ENCODE results near the gene STXBP2. TPM values are rescaled to one million over a fixed set of nuclear protein-coding genes. Genes with fewer than 3 reads are reported as not detected.
A peak's percentile ranks its signal among the peaks of the same experiment; 100 is the strongest.

The STXBP2 gene
- total RNA-seq, 1 experiment from 2014 or later, result 133 TPM

GRCh38 chr19:7635670-7636069 is 1.2 kb upstream of the STXBP2 start:
- Histone ChIP-seq H3K4me3 (ENCODE audit: low read length) (no peak overlapping the region), H3K4me1 (ENCODE audit: insufficient read depth, low read length) (peaks cover 6% of the 10 kb centered on the region), H3K36me3 (ENCODE audit: low read depth, low read length) (no peaks in the 10 kb centered on the region; the same call in 1 of the 2 replicates), H3K9ac (ENCODE audit: low read length) (no peak overlapping the region), H4K20me1 (ENCODE audit: low read length) (no peaks in the 10 kb centered on the region), H3K9me2 (replicated peaks; ENCODE audit: low read length) (no peaks in the 10 kb centered on the region), H3K27me3 (ENCODE audit: low read length) (no peaks in the 10 kb centered on the region), H3K79me2 (ENCODE audit: low read length) (peaks cover 36% of the 10 kb centered on the region), H3K9me3 (ENCODE audit: low read length) (no peaks in the 10 kb centered on the region), H2AFZ (ENCODE audit: low read length) (no peak overlapping the region), H3F3A (ENCODE audit: low read length, unreplicated experiment) (no peaks in the 10 kb centered on the region), H3K27ac (ENCODE audit: low read length) (no peak overlapping the region), H3K4me2 (ENCODE audit: low read length) (no peak overlapping the region)
- POLR2A ChIA-PET (ENCODE audit: unreplicated experiment), result no interaction called here
- TF ChIP-seq EZH2 (IDR thresholded peaks at IDR 0.05; ENCODE audit: low read length, unreplicated experiment) (no peak), EZH2phosphoT487 (IDR thresholded peaks at IDR 0.05; ENCODE audit: borderline replicate concordance, low read length) (no peak), CTCF (conservative IDR thresholded peaks at IDR 0.05; ENCODE audit: low read depth, low read length) (no peak)
- ATAC-seq, result no peak
- intact Hi-C loops (cut with micrococcal nuclease), result no loop called here
- no TSS peak for BruUV-seq (replicated peaks)
- CTCF ChIA-PET, result no interaction called here
- DNase-seq, result no peak

GRCh38 chr19:7636317-7636690 is 606 bp upstream of the STXBP2 start:
- H4K20me1 ChIP-seq (ENCODE audit: low read length), result no peaks in the 10 kb centered on the region
- no peaks in the 10 kb centered on the region for H3K9me2 ChIP-seq (replicated peaks; ENCODE audit: low read length)
- no peak overlapping the region for H3K9ac ChIP-seq (ENCODE audit: low read length)
- H3K4me1 ChIP-seq (ENCODE audit: insufficient read depth, low read length), result peaks cover 3% of the 10 kb centered on the region; the same call in 1 of the 2 replicates
- ChIA-PET POLR2A (ENCODE audit: unreplicated experiment) (no interaction called here), CTCF (no interaction called here)
- H3K9me3 ChIP-seq (ENCODE audit: low read length), result no peaks in the 10 kb centered on the region
- H2AFZ ChIP-seq (ENCODE audit: low read length), result peak overlapping the region; percentile 58
- no peak for ATAC-seq
- BruUV-seq (replicated peaks), result no TSS peak
- no peak for TF ChIP-seq EZH2 (IDR thresholded peaks at IDR 0.05; ENCODE audit: low read length, unreplicated experiment)
- TF ChIP-seq CTCF (conservative IDR thresholded peaks at IDR 0.05; ENCODE audit: low read depth, low read length), result no peak
- TF ChIP-seq EZH2phosphoT487 (IDR thresholded peaks at IDR 0.05; ENCODE audit: borderline replicate concordance, low read length), result no peak
- H3K36me3 ChIP-seq (ENCODE audit: low read depth, low read length), result no peaks in the 10 kb centered on the region; the same call in 1 of the 2 replicates
- no peak for DNase-seq
- H3F3A ChIP-seq (ENCODE audit: low read length, unreplicated experiment), result no peaks in the 10 kb centered on the region
- H3K27ac ChIP-seq (ENCODE audit: low read length), result no peak overlapping the region
- no peaks in the 10 kb centered on the region for H3K27me3 ChIP-seq (ENCODE audit: low read length)
- peaks cover 30% of the 10 kb centered on the region for H3K79me2 ChIP-seq (ENCODE audit: low read length)
- H3K4me3 ChIP-seq (ENCODE audit: low read length), result peak overlapping the region; percentile 88; the same call in 1 of the 2 replicates
- intact Hi-C loops (cut with micrococcal nuclease), result no loop called here
- H3K4me2 ChIP-seq (ENCODE audit: low read length), result peak overlapping the region; percentile 91

DNA sequence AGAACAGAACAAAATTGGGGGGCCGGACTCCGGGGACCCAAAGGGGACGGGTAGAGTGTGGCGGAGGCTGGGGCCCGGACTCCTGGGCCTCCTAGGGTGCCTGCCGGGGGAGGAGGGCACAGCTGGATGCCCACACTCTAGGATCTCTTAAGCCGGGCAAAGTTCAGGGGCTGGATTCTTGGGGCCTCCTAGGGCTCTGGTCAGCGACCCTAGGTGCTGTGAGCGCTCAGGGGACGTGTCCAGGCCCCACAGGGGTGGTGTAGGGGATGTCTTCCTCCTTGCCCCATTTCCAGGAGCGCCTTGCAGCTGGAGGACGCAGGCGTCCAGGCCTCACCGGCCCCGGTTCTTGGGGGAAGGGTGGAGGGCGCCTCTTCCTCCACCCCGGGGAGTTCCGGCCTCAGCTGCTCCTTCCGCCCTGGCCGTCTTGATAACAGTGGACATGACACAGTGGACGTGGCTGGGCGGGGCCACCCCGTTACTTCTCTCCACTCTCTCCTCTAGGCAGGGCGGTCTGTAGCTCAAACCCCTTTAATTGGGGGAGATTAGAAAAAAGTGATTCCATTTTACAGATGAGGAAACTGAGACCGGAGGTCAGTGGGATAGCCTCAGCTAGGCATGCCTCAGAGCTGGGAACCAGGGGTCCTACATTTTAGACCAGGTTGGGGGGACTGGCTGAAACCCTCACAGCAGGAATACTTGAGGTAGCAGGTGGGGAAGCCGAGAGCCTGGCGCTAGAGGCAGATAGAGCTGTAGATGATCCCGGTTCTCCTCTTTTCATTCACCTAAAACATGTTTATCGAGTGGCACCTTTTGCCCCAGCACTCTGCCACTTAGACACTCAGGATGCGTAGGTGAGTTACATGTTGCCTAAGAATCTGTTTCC is 705 bp downstream of the STXBP2 start:
- DNase-seq, result peak; percentile 42
- CTCF ChIA-PET, result interaction anchor here (0.7 to 1.4 kb wide), 3 partner anchors 43 to 131 kb away, joined by 3 to 6 read pairs (median 5); partner anchors contain the start of gene TRAPPC5

More for the DNA sequence above, 705 bp downstream of the STXBP2 start:
- intact Hi-C loops (cut with micrococcal nuclease), result no loop called here
- no peaks in the 10 kb centered on the region for H3K36me3 ChIP-seq (ENCODE audit: low read depth, low read length)
- POLR2A ChIA-PET (ENCODE audit: unreplicated experiment), result no interaction called here
- no peaks in the 10 kb centered on the region for H3K9me2 ChIP-seq (replicated peaks; ENCODE audit: low read length)
- H3K4me2 ChIP-seq (ENCODE audit: low read length), result peak overlapping the region; percentile 91
- peak; percentile 63 for ATAC-seq
- H3K27ac ChIP-seq (ENCODE audit: low read length), result peak overlapping the region; percentile 28
- H3K27me3 ChIP-seq (ENCODE audit: low read length), result no peaks in the 10 kb centered on the region
- TF ChIP-seq EZH2phosphoT487 (IDR thresholded peaks at IDR 0.05; ENCODE audit: borderline replicate concordance, low read length) (no peak), CTCF (conservative IDR thresholded peaks at IDR 0.05; ENCODE audit: low read depth, low read length) (no peak), EZH2 (IDR thresholded peaks at IDR 0.05; ENCODE audit: low read length, unreplicated experiment) (no peak)
- H3K9me3 ChIP-seq (ENCODE audit: low read length), result no peaks in the 10 kb centered on the region
- H3K79me2 ChIP-seq (ENCODE audit: low read length), result peaks cover 23% of the 10 kb centered on the region
- peak overlapping the region; percentile 58 for H2AFZ ChIP-seq (ENCODE audit: low read length)
- H3F3A ChIP-seq (ENCODE audit: low read length, unreplicated experiment), result no peaks in the 10 kb centered on the region
- no peaks in the 10 kb centered on the region for H4K20me1 ChIP-seq (ENCODE audit: low read length)
- H3K9ac ChIP-seq (ENCODE audit: low read length), result peak overlapping the region; percentile 90
- BruUV-seq (replicated peaks), result TSS peak; percentile 67
- peak overlapping the region; percentile 88 for H3K4me3 ChIP-seq (ENCODE audit: low read length)
- H3K4me1 ChIP-seq (ENCODE audit: insufficient read depth, low read length), result peaks cover 3% of the 10 kb centered on the region; the same call in 1 of the 2 replicates

Measured in PC-3 (cell line).